Neutrophil (primary cell): ENCODE results near the gene TSPAN7.

Source experiments
- H3K27ac ChIP-seq: fragments of 200-600 bp; sonication (generic); 2 replicates; pipeline ENCODE4 v1.5.1; 2016; ENCODE audit warnings: mild to moderate bottlenecking, moderate library complexity
- H3K27me3 ChIP-seq: fragments of 200-600 bp; sonication (generic); 2 replicates; pipeline ENCODE4 v1.6.0; 2016; ENCODE audit warnings: mild to moderate bottlenecking
- H3K36me3 ChIP-seq: fragments of 200-600 bp; sonication (generic); 2 replicates; pipeline ENCODE4 v1.5.1; 2017
- H3K4me1 ChIP-seq, 2 experiments: fragments of 200-600 bp in 1 of 2; sonication (generic) in 1 of 2; 1 replicate in 1 of 2; 2 replicates in 1 of 2; pipeline versions ENCODE4 v1.5.1 to v1.6.1; 2013 to 2016; ENCODE audit warnings: low read depth in 1 of 2, low read length in 1 of 2, mild to moderate bottlenecking in 1 of 2, moderate library complexity in 1 of 2; ENCODE audit not compliant: control insufficient read depth in 1 of 2, insufficient read depth in 1 of 2
- H3K4me3 ChIP-seq, 2 experiments: fragments of 200-600 bp in 1 of 2; sonication (generic) in 1 of 2; 1 replicate in 1 of 2; 2 replicates in 1 of 2; pipeline ENCODE4 v1.5.1; 2013 to 2016; ENCODE audit warnings: low read depth in 1 of 2, low read length in 1 of 2, mild to moderate bottlenecking in 1 of 2, moderate library complexity in 1 of 2
- H3K9me3 ChIP-seq: fragments of 200-600 bp; sonication (generic); 2 replicates; pipeline ENCODE4 v1.5.1; 2016
- TF ChIP-seq, protein P1 (sequence below): fragments of 200-600 bp; sonication (generic); IDR thresholded peaks from 2 replicates; pipeline ENCODE4 v1.5.1; 2016; ENCODE audit warnings: antibody characterized with exemption

Gene TSPAN7, protein sequence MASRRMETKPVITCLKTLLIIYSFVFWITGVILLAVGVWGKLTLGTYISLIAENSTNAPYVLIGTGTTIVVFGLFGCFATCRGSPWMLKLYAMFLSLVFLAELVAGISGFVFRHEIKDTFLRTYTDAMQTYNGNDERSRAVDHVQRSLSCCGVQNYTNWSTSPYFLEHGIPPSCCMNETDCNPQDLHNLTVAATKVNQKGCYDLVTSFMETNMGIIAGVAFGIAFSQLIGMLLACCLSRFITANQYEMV

DNA sequence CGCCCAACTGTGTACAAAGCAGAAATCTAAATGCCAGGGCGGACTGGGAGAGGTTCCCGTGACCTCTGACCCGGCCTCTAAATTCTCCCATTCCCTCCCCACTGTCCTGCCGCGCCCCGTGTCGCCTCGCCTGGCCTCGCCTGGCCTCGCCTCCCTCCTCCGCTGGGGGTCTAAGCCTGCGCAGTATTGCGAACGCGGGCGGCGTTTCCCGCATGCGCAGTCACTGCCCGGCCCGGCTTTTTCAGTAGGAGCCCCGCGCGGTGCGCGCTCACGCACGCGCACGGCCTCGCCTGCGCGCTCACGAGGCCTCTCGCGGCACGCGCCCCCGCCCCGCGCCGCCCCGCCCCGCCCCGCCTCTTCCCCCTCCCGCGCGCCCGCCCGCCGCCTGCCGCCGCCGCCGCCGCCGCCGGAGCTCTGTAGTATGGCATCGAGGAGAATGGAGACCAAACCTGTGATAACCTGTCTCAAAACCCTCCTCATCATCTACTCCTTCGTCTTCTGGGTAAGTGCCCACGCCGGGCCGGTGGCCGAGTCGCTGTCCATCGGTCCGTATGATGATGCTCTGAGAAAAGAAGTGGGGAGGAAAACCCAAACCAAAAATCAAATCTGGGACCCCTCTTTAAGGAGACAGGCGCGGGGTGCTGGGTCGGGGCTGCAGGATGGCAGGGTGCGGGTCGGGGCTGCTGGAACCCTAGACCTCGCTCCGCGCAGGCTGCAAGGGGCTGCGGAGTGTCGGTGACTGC, at the start of gene TSPAN7:
TSS of gene TSPAN7 (plus strand) at position 417 of the 743 bp plus-strand sequence. CDS start at position 422, 5 bp downstream.
- H3K4me1 ChIP-seq = peaks cover 0 to 4% of the 10 kb centered on the region in 2 experiments
- peak within 1 kb of the TSS; percentile 40 to 48 for H3K4me3 ChIP-seq
- no peaks in the 10 kb centered on the region for H3K36me3 ChIP-seq
- H3K27ac ChIP-seq = no peak within 1 kb of the TSS
- TF ChIP-seq, protein P1, sequence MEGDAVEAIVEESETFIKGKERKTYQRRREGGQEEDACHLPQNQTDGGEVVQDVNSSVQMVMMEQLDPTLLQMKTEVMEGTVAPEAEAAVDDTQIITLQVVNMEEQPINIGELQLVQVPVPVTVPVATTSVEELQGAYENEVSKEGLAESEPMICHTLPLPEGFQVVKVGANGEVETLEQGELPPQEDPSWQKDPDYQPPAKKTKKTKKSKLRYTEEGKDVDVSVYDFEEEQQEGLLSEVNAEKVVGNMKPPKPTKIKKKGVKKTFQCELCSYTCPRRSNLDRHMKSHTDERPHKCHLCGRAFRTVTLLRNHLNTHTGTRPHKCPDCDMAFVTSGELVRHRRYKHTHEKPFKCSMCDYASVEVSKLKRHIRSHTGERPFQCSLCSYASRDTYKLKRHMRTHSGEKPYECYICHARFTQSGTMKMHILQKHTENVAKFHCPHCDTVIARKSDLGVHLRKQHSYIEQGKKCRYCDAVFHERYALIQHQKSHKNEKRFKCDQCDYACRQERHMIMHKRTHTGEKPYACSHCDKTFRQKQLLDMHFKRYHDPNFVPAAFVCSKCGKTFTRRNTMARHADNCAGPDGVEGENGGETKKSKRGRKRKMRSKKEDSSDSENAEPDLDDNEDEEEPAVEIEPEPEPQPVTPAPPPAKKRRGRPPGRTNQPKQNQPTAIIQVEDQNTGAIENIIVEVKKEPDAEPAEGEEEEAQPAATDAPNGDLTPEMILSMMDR = no peak
- peaks cover 45% of the 10 kb centered on the region for H3K27me3 ChIP-seq
- H3K9me3 ChIP-seq = no peaks in the 10 kb centered on the region

DNA sequence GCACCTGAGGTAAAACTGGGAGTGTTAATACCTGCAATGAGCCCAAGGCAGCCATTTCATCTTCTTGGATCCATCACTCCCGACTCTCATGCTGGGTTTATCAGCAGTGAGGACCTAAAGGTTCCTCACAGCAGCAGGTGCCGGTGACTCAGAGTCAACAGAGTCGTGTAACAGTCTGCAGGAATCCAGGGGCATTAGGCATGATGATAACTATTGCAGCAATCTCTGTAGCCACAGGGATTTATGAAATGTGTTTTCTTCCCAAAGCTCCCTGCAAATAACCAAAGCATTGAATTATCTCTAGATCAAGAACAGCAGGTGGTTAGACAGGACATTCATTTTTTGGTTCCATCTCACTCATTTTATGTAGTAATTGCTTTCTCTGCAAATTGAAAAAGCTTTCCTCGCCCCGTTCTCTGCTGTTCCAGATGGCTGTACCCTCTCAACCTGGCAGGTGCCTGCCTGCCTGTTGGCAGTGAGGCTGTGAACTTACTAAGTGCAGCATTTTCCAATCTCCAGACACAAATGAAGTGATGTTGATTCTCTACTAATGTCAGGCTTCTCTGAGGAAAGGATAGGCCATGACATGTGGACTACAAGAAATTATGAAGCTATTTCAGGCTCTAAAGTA, 48.1 kb upstream of the TSPAN7 start:
- peaks cover 15 to 19% of the 10 kb centered on the region in 2 experiments for H3K4me1 ChIP-seq
- no peaks in the 10 kb centered on the region for H3K9me3 ChIP-seq
- no peak overlapping the region for H3K27ac ChIP-seq
- H3K4me3 ChIP-seq = no peak overlapping the region
- no peaks in the 10 kb centered on the region for H3K36me3 ChIP-seq
- TF ChIP-seq, protein P1 = no peak
- H3K27me3 ChIP-seq = no peaks in the 10 kb centered on the region

DNA sequence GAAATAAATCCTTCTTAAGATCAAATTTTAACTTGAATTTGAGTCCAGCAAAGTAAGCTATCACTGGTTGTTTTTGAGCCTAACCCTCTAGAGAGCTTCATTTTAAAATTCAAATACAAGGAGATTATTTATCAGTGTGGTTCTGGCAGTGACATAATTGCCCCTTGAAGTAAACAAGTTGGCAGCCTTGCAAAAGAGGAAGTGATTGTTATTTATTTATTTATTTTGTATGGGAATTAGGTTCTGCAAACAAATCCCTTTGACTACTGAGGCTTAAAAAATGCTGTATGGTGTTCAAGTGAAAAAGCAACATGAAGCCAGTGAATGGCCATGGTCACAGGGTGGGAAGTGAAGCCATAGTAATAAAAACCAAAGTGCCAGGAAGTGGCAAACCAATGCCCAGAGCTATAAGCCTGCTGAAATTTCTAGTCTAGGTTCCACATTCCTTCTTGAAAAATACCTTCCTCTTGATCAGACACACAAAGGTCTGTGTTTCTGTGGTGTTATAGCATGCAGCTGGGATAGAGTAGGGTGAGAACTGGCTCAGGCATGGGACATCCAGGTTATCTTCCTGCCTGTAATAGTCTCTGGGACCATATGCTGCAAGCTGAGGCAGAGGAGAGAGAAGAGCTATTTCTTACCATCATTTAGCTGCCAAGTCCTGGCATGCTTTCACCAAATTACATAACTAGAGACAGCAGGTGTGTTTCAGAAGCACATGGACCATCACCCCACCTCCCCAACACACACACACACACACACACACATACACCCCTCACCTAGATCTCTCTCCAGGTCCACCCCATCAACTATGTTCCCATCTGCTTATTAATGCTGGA, 47.1 kb upstream of the TSPAN7 start:
- Histone ChIP-seq H3K36me3 (no peaks in the 10 kb centered on the region), H3K27me3 (no peaks in the 10 kb centered on the region), H3K4me1 (peaks cover 15 to 19% of the 10 kb centered on the region in 2 experiments), H3K27ac (no peak overlapping the region), H3K9me3 (no peaks in the 10 kb centered on the region), H3K4me3 (no peak overlapping the region)
- TF ChIP-seq, protein P1 = no peak

DNA sequence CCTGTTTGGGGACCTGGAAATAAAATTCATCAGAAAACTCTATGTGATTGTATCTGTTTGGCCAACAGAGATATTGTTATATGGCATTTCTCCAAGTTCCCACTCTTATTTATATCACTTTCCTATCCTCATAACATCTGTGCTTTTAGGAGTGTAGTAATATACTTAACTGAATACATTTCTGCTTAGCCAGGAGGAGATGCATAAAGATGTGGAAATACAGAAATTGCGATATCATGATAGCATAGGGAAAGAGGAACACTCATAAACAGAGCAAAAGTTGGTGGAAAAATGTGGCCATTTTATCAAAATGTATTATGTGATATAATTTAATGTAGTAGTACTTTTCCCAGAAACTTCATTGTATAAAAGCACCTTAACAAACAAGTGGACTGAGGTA, 46.1 kb upstream of the TSPAN7 start:
- TF ChIP-seq, protein P1 = no peak
- no peak overlapping the region for H3K27ac ChIP-seq
- no peak overlapping the region for H3K4me3 ChIP-seq
- no peaks in the 10 kb centered on the region for H3K9me3 ChIP-seq
- H3K36me3 ChIP-seq = no peaks in the 10 kb centered on the region
- H3K4me1 ChIP-seq = peaks cover 15 to 19% of the 10 kb centered on the region in 2 experiments
- H3K27me3 ChIP-seq = no peaks in the 10 kb centered on the region

DNA sequence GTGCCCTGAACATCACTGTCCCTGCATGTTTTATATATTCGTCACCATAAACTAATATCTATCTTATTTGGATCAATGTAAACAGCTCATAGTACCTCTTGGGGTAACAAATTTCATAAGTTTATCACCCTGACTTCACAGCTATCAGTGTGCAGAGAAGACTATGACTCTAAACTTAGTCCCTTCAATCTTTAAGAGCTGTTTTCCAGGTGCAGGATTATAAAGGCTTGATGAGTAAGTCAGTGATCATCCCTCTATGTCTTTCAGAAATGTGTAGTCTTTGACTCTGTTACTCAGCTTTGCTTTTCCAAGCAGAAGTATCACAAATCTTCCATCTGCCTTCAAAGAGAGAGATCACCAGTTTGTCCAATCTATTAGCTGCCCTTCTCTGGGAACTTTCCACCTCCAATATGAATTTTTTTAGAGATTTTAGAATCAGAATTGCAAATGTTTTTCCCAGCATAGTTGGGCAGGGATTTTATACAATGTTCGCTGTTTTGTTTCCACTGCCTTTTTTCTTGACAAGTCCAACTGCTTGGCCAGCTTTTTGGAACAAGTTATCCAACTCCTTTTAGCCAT, 45.1 kb upstream of the TSPAN7 start:
- TF ChIP-seq, protein P1 = no peak
- Histone ChIP-seq H3K27ac (no peak overlapping the region), H3K27me3 (no peaks in the 10 kb centered on the region), H3K36me3 (no peaks in the 10 kb centered on the region), H3K4me3 (no peak overlapping the region), H3K4me1 (peaks cover 15 to 19% of the 10 kb centered on the region in 2 experiments), H3K9me3 (no peaks in the 10 kb centered on the region)
